Measurements from ENCODE around the gene CEP295NL. TPM values are rescaled to one million over a fixed set of nuclear protein-coding genes. Genes with fewer than 3 reads are reported as not detected.

The CEP295NL gene
- total and polyA plus RNA-seq, 2 of the 13 experiments (the other 11 are each of a cell fraction or from before 2014, with no cell fraction given): not detected

GRCh38 chr17:78865682-78866390, 37.2 kb downstream of the CEP295NL start (continued):
- TF ChIP-seq ZHX1 (CRISPR knock-in tag; IDR thresholded peaks at IDR 0.05; ENCODE audit: low read depth): no peak
- TF ChIP-seq ZNF720 (CRISPR knock-in tag; IDR thresholded peaks at IDR 0.05): no peak
- TF ChIP-seq FIP1L1 (IDR thresholded peaks at IDR 0.05; ENCODE audit: borderline replicate concordance, insufficient read depth, low read depth, low read length): no peak
- no peak for TF ChIP-seq AKAP8 (CRISPR knock-in tag; IDR thresholded peaks at IDR 0.05)
- TF ChIP-seq ZNF687 (CRISPR knock-in tag; IDR thresholded peaks at IDR 0.05): peak; percentile 66
- no peak for TF ChIP-seq ZNF101 (CRISPR knock-in tag; IDR thresholded peaks at IDR 0.05; ENCODE audit: borderline replicate concordance, low read depth)
- TF ChIP-seq CCDC6 (CRISPR knock-in tag; IDR thresholded peaks at IDR 0.05): 0 out of 2 replicates have a peak, but pooled peaks have one; percentile 26
- no peak for TF ChIP-seq POLR2AphosphoS2 (IDR thresholded peaks at IDR 0.05; ENCODE audit: low read depth, low read length)
- no peak for TF ChIP-seq ZBTB14 (CRISPR knock-in tag; IDR thresholded peaks at IDR 0.05)
- 0 out of 2 replicates have a peak, but pooled peaks have one; percentile 34 for TF ChIP-seq CBFB (CRISPR knock-in tag; IDR thresholded peaks at IDR 0.05)
- TF ChIP-seq SPEN (CRISPR knock-in tag; IDR thresholded peaks at IDR 0.05; ENCODE audit: low read depth): peak; percentile 65; the same call in 1 of the 2 replicates
- TF ChIP-seq FOXA3 (CRISPR knock-in tag; IDR thresholded peaks at IDR 0.05): peak; percentile 60; the same call in 1 of the 2 replicates
- peak; percentile 38; the same call in 1 of the 2 replicates for TF ChIP-seq KDM3A (CRISPR knock-in tag; IDR thresholded peaks at IDR 0.05; ENCODE audit: low read depth)
- no peak for TF ChIP-seq MAZ (IDR thresholded peaks at IDR 0.05; ENCODE audit: borderline replicate concordance, low read depth, low read length)
- peak; percentile 49; the same call in 1 of the 2 replicates for TF ChIP-seq MAZ (CRISPR knock-in tag; IDR thresholded peaks at IDR 0.05; ENCODE audit: low read depth)
- TF ChIP-seq ZNF574 (CRISPR knock-in tag; IDR thresholded peaks at IDR 0.05): peak; percentile 48

Data from HepG2 (cell line).